Measurements from ENCODE around the gene KMT2A.

- no peak for TF ChIP-seq POLR2A (IDR thresholded peaks at IDR 0.05; ENCODE audit: low read depth, low read length)
- no peak for TF ChIP-seq EZH2 (IDR thresholded peaks at IDR 0.05; ENCODE audit: borderline replicate concordance, low read depth, low read length, severe bottlenecking)
- TF ChIP-seq CTCF (IDR thresholded peaks at IDR 0.05; ENCODE audit: extremely low read depth in 1 of 2, insufficient read depth in 1 of 2, low read depth in 1 of 2, low read length in 2 of 2): no peak
- TF ChIP-seq FOS (IDR thresholded peaks at IDR 0.05; ENCODE audit: borderline replicate concordance, insufficient read depth, low read length): no peak
- no peak for TF ChIP-seq POLR2AphosphoS5 (IDR thresholded peaks at IDR 0.05; ENCODE audit: insufficient read depth, low read depth, low read length)
These were observed 95.8 kb downstream of the KMT2A start for GRCh38 chr11:118532091-118532490.
